ENCODE data around the gene TMEM132C.

The TMEM132C gene

GRCh38 chr12:128288896-128289295 is 21.9 kb downstream of the TMEM132C start:
- H3K27ac ChIP-seq: no peak overlapping the region
- TF ChIP-seq CTCF (conservative IDR thresholded peaks at IDR 0.05) (no peak), ZFX (IDR thresholded peaks at IDR 0.05) (no peak)

GRCh38 chr12:128290938-128291337 is 24.0 kb downstream of the TMEM132C start:
- H3K27ac ChIP-seq: no peak overlapping the region
- no peak for TF ChIP-seq ZFX (IDR thresholded peaks at IDR 0.05)
- no peak for TF ChIP-seq CTCF (conservative IDR thresholded peaks at IDR 0.05)

GRCh38 chr12:128298091-128298748 is 31.2 kb downstream of the TMEM132C start:
- no peak overlapping the region for H3K27ac ChIP-seq
- TF ChIP-seq CTCF (conservative IDR thresholded peaks at IDR 0.05) (no peak), ZFX (IDR thresholded peaks at IDR 0.05) (no peak)

GRCh38 chr12:128305336-128305892 is 38.4 kb downstream of the TMEM132C start:
- H3K27ac ChIP-seq: no peak overlapping the region
- no peak for TF ChIP-seq ZFX (IDR thresholded peaks at IDR 0.05)
- no peak for TF ChIP-seq CTCF (conservative IDR thresholded peaks at IDR 0.05)

GRCh38 chr12:128307791-128308190 is 40.8 kb downstream of the TMEM132C start:
- TF ChIP-seq CTCF (conservative IDR thresholded peaks at IDR 0.05): no peak
- no peak for TF ChIP-seq ZFX (IDR thresholded peaks at IDR 0.05)
- H3K27ac ChIP-seq: no peak overlapping the region

GRCh38 chr12:128312661-128313060 is 45.7 kb downstream of the TMEM132C start:
- TF ChIP-seq ZFX (IDR thresholded peaks at IDR 0.05): no peak
- no peak for TF ChIP-seq CTCF (conservative IDR thresholded peaks at IDR 0.05)
- no peak overlapping the region for H3K27ac ChIP-seq

GRCh38 chr12:128313931-128314330 is 47.0 kb downstream of the TMEM132C start:
- no peak for TF ChIP-seq CTCF (conservative IDR thresholded peaks at IDR 0.05)
- TF ChIP-seq ZFX (IDR thresholded peaks at IDR 0.05): no peak
- no peak overlapping the region for H3K27ac ChIP-seq

All from C4-2B (cell line).